ENCODE measurements around the gene DYTN. TPM values are rescaled to one million over a fixed set of nuclear protein-coding genes. Genes with fewer than 3 reads are reported as not detected.

DYTN gene
- polyA plus RNA-seq, 1 of the 3 experiments (the other 2 are of a cell fraction): not detected

GRCh38 chr2:206610451-206610850 lies 107.7 kb downstream of the DYTN start:
- Histone ChIP-seq H2AFZ (ENCODE audit: low read depth) (no peak overlapping the region), H4K20me1 (ENCODE audit: insufficient read depth) (no peaks in the 10 kb centered on the region), H3K27me3 (ENCODE audit: insufficient read depth) (no peaks in the 10 kb centered on the region), H3K79me2 (ENCODE audit: insufficient read depth) (no peaks in the 10 kb centered on the region), H3K27ac (ENCODE audit: low read depth in 2 of 2, low read length in 1 of 2) (no peak overlapping the region), H3K9me2 (no peaks in the 10 kb centered on the region), H3F3A (replicated peaks; ENCODE audit: insufficient read depth) (no peaks in the 10 kb centered on the region), H3K9ac (no peak overlapping the region), H3K4me3 (ENCODE audit: low read depth in 2 of 2, low read length in 1 of 2) (no peak overlapping the region), H3K36me3 (replicated peaks in 1 of 2; ENCODE audit: control insufficient read depth in 1 of 2, insufficient read depth in 2 of 2, low read length in 1 of 2) (no peaks in the 10 kb centered on the region), H3K4me1 (ENCODE audit: control insufficient read depth in 1 of 2, insufficient read depth in 2 of 2, low read depth in 1 of 2, low read length in 1 of 2) (no peaks in the 10 kb centered on the region; a peak in 1 of 4 replicates), H3K4me2 (no peak overlapping the region), H3K9me3 (no peaks in the 10 kb centered on the region)
- 43% methylated on average over 1 of the region's 1 CpG for WGBS (ENCODE audit: low lambda C conversion rate)
- CTCF ChIA-PET: no interaction called here
- TF ChIP-seq, protein P1, sequence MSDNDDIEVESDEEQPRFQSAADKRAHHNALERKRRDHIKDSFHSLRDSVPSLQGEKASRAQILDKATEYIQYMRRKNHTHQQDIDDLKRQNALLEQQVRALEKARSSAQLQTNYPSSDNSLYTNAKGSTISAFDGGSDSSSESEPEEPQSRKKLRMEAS (IDR thresholded peaks at IDR 0.05; ENCODE audit: low read depth): no peak
- no peak for TF ChIP-seq RXRA (IDR thresholded peaks at IDR 0.05; ENCODE audit: borderline replicate concordance, low read depth)
- TF ChIP-seq RFX5 (IDR thresholded peaks at IDR 0.05; ENCODE audit: low read length): no peak
- no peak for TF ChIP-seq MEF2A (IDR thresholded peaks at IDR 0.05; ENCODE audit: borderline replicate concordance, low read depth)
- no peak for TF ChIP-seq NRF1 (IDR thresholded peaks at IDR 0.05; ENCODE audit: low read depth, low read length)
- TF ChIP-seq TAF1 (IDR thresholded peaks at IDR 0.05; ENCODE audit: borderline replicate concordance, low read depth, low read length): no peak
- TF ChIP-seq REST (IDR thresholded peaks at IDR 0.05; ENCODE audit: low read depth, low read length): no peak
- no peak for TF ChIP-seq JUND (IDR thresholded peaks at IDR 0.05)
- TF ChIP-seq RAD21 (IDR thresholded peaks at IDR 0.05; ENCODE audit: low read length): no peak
- TF ChIP-seq MXI1 (IDR thresholded peaks at IDR 0.05; ENCODE audit: low read depth, low read length): no peak
- no peak for TF ChIP-seq FOXM1 (IDR thresholded peaks at IDR 0.05; ENCODE audit: low read depth)
- TF ChIP-seq, protein P2, sequence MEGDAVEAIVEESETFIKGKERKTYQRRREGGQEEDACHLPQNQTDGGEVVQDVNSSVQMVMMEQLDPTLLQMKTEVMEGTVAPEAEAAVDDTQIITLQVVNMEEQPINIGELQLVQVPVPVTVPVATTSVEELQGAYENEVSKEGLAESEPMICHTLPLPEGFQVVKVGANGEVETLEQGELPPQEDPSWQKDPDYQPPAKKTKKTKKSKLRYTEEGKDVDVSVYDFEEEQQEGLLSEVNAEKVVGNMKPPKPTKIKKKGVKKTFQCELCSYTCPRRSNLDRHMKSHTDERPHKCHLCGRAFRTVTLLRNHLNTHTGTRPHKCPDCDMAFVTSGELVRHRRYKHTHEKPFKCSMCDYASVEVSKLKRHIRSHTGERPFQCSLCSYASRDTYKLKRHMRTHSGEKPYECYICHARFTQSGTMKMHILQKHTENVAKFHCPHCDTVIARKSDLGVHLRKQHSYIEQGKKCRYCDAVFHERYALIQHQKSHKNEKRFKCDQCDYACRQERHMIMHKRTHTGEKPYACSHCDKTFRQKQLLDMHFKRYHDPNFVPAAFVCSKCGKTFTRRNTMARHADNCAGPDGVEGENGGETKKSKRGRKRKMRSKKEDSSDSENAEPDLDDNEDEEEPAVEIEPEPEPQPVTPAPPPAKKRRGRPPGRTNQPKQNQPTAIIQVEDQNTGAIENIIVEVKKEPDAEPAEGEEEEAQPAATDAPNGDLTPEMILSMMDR (IDR thresholded peaks at IDR 0.05): no peak
- no peak for TF ChIP-seq EZH2phosphoT487 (IDR thresholded peaks at IDR 0.05; ENCODE audit: borderline replicate concordance, low read depth)
- TF ChIP-seq POLR2AphosphoS5 (IDR thresholded peaks at IDR 0.05; ENCODE audit: low read depth, low read length): no peak
- no peak for TF ChIP-seq FOSL2 (IDR thresholded peaks at IDR 0.05; ENCODE audit: borderline replicate concordance, low read depth)
- TF ChIP-seq EP300 (IDR thresholded peaks at IDR 0.05; ENCODE audit: borderline replicate concordance in 1 of 2, low read depth in 1 of 2, low read length in 1 of 2): no peak
- no peak for TF ChIP-seq ELF1 (IDR thresholded peaks at IDR 0.05)
- TF ChIP-seq, protein P3, sequence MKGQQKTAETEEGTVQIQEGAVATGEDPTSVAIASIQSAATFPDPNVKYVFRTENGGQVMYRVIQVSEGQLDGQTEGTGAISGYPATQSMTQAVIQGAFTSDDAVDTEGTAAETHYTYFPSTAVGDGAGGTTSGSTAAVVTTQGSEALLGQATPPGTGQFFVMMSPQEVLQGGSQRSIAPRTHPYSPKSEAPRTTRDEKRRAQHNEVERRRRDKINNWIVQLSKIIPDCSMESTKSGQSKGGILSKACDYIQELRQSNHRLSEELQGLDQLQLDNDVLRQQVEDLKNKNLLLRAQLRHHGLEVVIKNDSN (IDR thresholded peaks at IDR 0.05; ENCODE audit: borderline replicate concordance, low read depth): no peak
- TF ChIP-seq TCF12 (IDR thresholded peaks at IDR 0.05): no peak
- TF ChIP-seq CHD2 (IDR thresholded peaks at IDR 0.05; ENCODE audit: low read length, partially characterized antibody): no peak
- POLR2A ChIA-PET: no interaction called here
- no peak for DNase-seq
